Astrocyte (in vitro differentiated cells and primary cell): ENCODE measurements around the gene RPP30. TPM values are rescaled to one million over a fixed set of nuclear protein-coding genes. Genes with fewer than 3 reads are reported as not detected.

ENCODE experiments used
- DNase-seq: peaks from one replicate; pipeline ENCODE4 v3.0.0-alpha.2; 2010; ENCODE audit warnings: low read depth
- FAIRE-seq: peaks from 2 replicates; lab custom pipeline; 2011; peaks lifted over from hg19 to GRCh38; lab: Jason Lieb, UNC
- H2AFZ ChIP-seq: 2 replicates; pipeline ENCODE4 v1.6.0; 2012; ENCODE audit warnings: low read depth, low read length, inconsistent platforms
- H3K27ac ChIP-seq: 2 replicates; pipeline ENCODE4 v1.5.1; 2011; ENCODE audit warnings: low read depth, low read length, inconsistent platforms
- H3K27me3 ChIP-seq: 2 replicates; pipeline ENCODE4 v1.6.0; 2011; ENCODE audit warnings: low read length, inconsistent platforms; ENCODE audit not compliant: insufficient read depth
- H3K36me3 ChIP-seq: 2 replicates; pipeline ENCODE4 v1.5.1; 2011; ENCODE audit warnings: low read length, inconsistent platforms; ENCODE audit not compliant: insufficient read depth
- H3K4me1 ChIP-seq: 2 replicates; pipeline ENCODE4 v1.5.1; 2011; ENCODE audit warnings: low read length, inconsistent platforms; ENCODE audit not compliant: insufficient read depth
- H3K4me2 ChIP-seq: 2 replicates; pipeline ENCODE4 v1.6.0; 2012; ENCODE audit warnings: low read length, inconsistent platforms
- H3K4me3 ChIP-seq: 2 replicates; pipeline ENCODE4 v1.5.1; 2011; ENCODE audit warnings: low read depth, mild to moderate bottlenecking, low read length, inconsistent platforms; ENCODE audit not compliant: insufficient read depth
- H3K79me2 ChIP-seq: 2 replicates; pipeline ENCODE4 v1.6.0; 2012; ENCODE audit warnings: mild to moderate bottlenecking, low read length, inconsistent platforms; ENCODE audit not compliant: insufficient read depth
- H3K9ac ChIP-seq: 2 replicates; pipeline ENCODE4 v1.6.0; 2012; ENCODE audit warnings: mild to moderate bottlenecking, low read length, inconsistent platforms
- H3K9me3 ChIP-seq: 2 replicates; pipeline ENCODE4 v1.5.1; 2012; ENCODE audit warnings: low read depth, mild to moderate bottlenecking, low read length, inconsistent platforms; ENCODE audit not compliant: insufficient read depth
- H4K20me1 ChIP-seq: 2 replicates; pipeline ENCODE4 v1.6.0; 2012; ENCODE audit warnings: low read length, inconsistent platforms; ENCODE audit not compliant: insufficient read depth
- H3K27ac Mint-ChIP-seq: one replicate; pipeline ENCODE4 v1.8.0; 2021; ENCODE audit warnings: mild to moderate bottlenecking, mixed read lengths; ENCODE audit not compliant: unreplicated experiment
- H3K27me3 Mint-ChIP-seq: one replicate; pipeline ENCODE4 v1.8.0; 2021; ENCODE audit warnings: low read depth, mixed read lengths; ENCODE audit not compliant: unreplicated experiment
- H3K36me3 Mint-ChIP-seq: one replicate; pipeline ENCODE4 v1.8.0; 2021; ENCODE audit warnings: low read depth, mixed read lengths; ENCODE audit not compliant: unreplicated experiment
- H3K4me1 Mint-ChIP-seq: one replicate; pipeline ENCODE4 v1.8.0; 2021; ENCODE audit warnings: low read depth, mixed read lengths; ENCODE audit not compliant: unreplicated experiment
- H3K4me3 Mint-ChIP-seq: one replicate; pipeline ENCODE4 v1.8.0; 2021; ENCODE audit warnings: mild to moderate bottlenecking, moderate library complexity, mixed read lengths; ENCODE audit not compliant: unreplicated experiment
- H3K9me3 Mint-ChIP-seq: one replicate; pipeline ENCODE4 v1.8.0; 2021; ENCODE audit warnings: mild to moderate bottlenecking, mixed read lengths; ENCODE audit not compliant: unreplicated experiment
- CTCF ChIP-seq: IDR thresholded peaks from 2 replicates; pipeline ENCODE4 v1.5.1; 2011; ENCODE audit warnings: low read depth, mild to moderate bottlenecking, inconsistent platforms, low read length, moderate library complexity; ENCODE audit not compliant: insufficient read depth
- EZH2 ChIP-seq: IDR thresholded peaks from 2 replicates; pipeline ENCODE4 v1.6.1; 2012; ENCODE audit warnings: mild to moderate bottlenecking, low read length, inconsistent platforms; ENCODE audit not compliant: insufficient read depth
- total RNA-seq: library from RNA; stranded (reverse); gene quantifications from 2 replicates; pipeline ENCODE4 v1.2.1, GENCODE V29; 2021

Gene RPP30
- total RNA-seq, 1 donor from 2014 or later: 32.0 TPM

- no peaks in the 10 kb centered on the region for H3K79me2 ChIP-seq
- DNase-seq (no peak), FAIRE-seq (no peak)
- Mint-ChIP-seq H3K36me3 (peaks cover 8% of the 10 kb centered on the region), H3K4me3 (no peak overlapping the region), H3K4me1 (no peaks in the 10 kb centered on the region), H3K27me3 (no peaks in the 10 kb centered on the region), H3K9me3 (no peaks in the 10 kb centered on the region), H3K27ac (no peak overlapping the region)
- TF ChIP-seq EZH2: no peak
- TF ChIP-seq CTCF: no peak
- no peak overlapping the region for H3K27ac ChIP-seq
- peaks cover 15% of the 10 kb centered on the region for H3K36me3 ChIP-seq
- H3K4me2 ChIP-seq: no peak overlapping the region
- H3K4me3 ChIP-seq: no peak overlapping the region
- no peaks in the 10 kb centered on the region for H3K27me3 ChIP-seq
- H3K9me3 ChIP-seq: no peaks in the 10 kb centered on the region
- no peaks in the 10 kb centered on the region for H4K20me1 ChIP-seq
- H3K9ac ChIP-seq: no peak overlapping the region
- H3K4me1 ChIP-seq: peaks cover 8% of the 10 kb centered on the region
- no peak overlapping the region for H2AFZ ChIP-seq
These were observed 16.6 kb downstream of the RPP30 start for GRCh38 chr10:90888387-90888786.

GRCh38 chr10:90889636-90890035, 17.9 kb downstream of the RPP30 start:
- H3K79me2 ChIP-seq: no peaks in the 10 kb centered on the region
- no peak overlapping the region for H2AFZ ChIP-seq
- H3K36me3 ChIP-seq: peaks cover 20% of the 10 kb centered on the region
- no peaks in the 10 kb centered on the region for H3K27me3 Mint-ChIP-seq
- no peak overlapping the region for H3K4me2 ChIP-seq
- H4K20me1 ChIP-seq: no peaks in the 10 kb centered on the region
- H3K4me3 ChIP-seq: no peak overlapping the region
- H3K4me3 Mint-ChIP-seq: no peak overlapping the region
- TF ChIP-seq EZH2 (no peak), CTCF (no peak)
- no peaks in the 10 kb centered on the region for H3K9me3 ChIP-seq
- H3K9me3 Mint-ChIP-seq: no peaks in the 10 kb centered on the region
- no peak overlapping the region for H3K27ac ChIP-seq
- peaks cover 2% of the 10 kb centered on the region for H3K4me1 ChIP-seq
- DNase-seq (no peak), FAIRE-seq (no peak)
- no peaks in the 10 kb centered on the region for H3K27me3 ChIP-seq
- H3K9ac ChIP-seq: no peak overlapping the region
- no peaks in the 10 kb centered on the region for H3K4me1 Mint-ChIP-seq
- peaks cover 8% of the 10 kb centered on the region for H3K36me3 Mint-ChIP-seq
- no peak overlapping the region for H3K27ac Mint-ChIP-seq

GRCh38 chr10:90890347-90890746, 18.6 kb downstream of the RPP30 start:
- Histone ChIP-seq H3K36me3 (peaks cover 20% of the 10 kb centered on the region), H3K27me3 (no peaks in the 10 kb centered on the region), H3K4me1 (no peaks in the 10 kb centered on the region), H3K27ac (no peak overlapping the region), H3K4me3 (no peak overlapping the region), H2AFZ (no peak overlapping the region), H3K79me2 (no peaks in the 10 kb centered on the region), H3K9ac (no peak overlapping the region), H3K9me3 (no peaks in the 10 kb centered on the region), H3K4me2 (no peak overlapping the region), H4K20me1 (no peaks in the 10 kb centered on the region)
- FAIRE-seq (peak; percentile 71), DNase-seq (peak; percentile 12)
- H3K9me3 Mint-ChIP-seq: no peaks in the 10 kb centered on the region
- H3K27ac Mint-ChIP-seq: no peak overlapping the region
- no peak overlapping the region for H3K4me3 Mint-ChIP-seq
- H3K4me1 Mint-ChIP-seq: no peaks in the 10 kb centered on the region
- no peaks in the 10 kb centered on the region for H3K27me3 Mint-ChIP-seq
- no peak for TF ChIP-seq EZH2
- no peak for TF ChIP-seq CTCF
- H3K36me3 Mint-ChIP-seq: peaks cover 8% of the 10 kb centered on the region
